ENCODE results near the gene RSRC2.

The RSRC2 gene

GRCh38 chr12:122517877-122518276 is 8.9 kb downstream of the RSRC2 start:
- H3K27me3 ChIP-seq (ENCODE audit: control insufficient read depth, low read length), result no peaks in the 10 kb centered on the region
- TF ChIP-seq EZH2phosphoT487 (IDR thresholded peaks at IDR 0.05; ENCODE audit: borderline replicate concordance, low read length) (no peak), CTCF (IDR thresholded peaks at IDR 0.05; ENCODE audit: low read depth, low read length, poor library complexity, severe bottlenecking) (no peak)
- H3K9me3 ChIP-seq (ENCODE audit: control insufficient read depth, insufficient read depth, low read length), result no peaks in the 10 kb centered on the region
- H3K9me2 ChIP-seq (replicated peaks; ENCODE audit: control insufficient read depth, low read length), result no peaks in the 10 kb centered on the region
- peaks cover 98% of the 10 kb centered on the region for H3K36me3 ChIP-seq (ENCODE audit: control insufficient read depth, low read length)
- peaks cover 5% of the 10 kb centered on the region; the same call in 1 of the 2 replicates for H4K20me1 ChIP-seq (ENCODE audit: control insufficient read depth, insufficient read depth, low read depth, low read length)
- H3K79me2 ChIP-seq (ENCODE audit: control insufficient read depth, low read length), result peaks cover 95% of the 10 kb centered on the region
- peaks cover 15% of the 10 kb centered on the region for H3K4me1 ChIP-seq (ENCODE audit: control insufficient read depth, low read length)
- no peak overlapping the region for H3K4me3 ChIP-seq (ENCODE audit: low read length)
- no peak overlapping the region for H3K4me2 ChIP-seq (ENCODE audit: low read length)
- H3F3A ChIP-seq (ENCODE audit: control insufficient read depth, insufficient read depth), result peaks cover 35% of the 10 kb centered on the region
- no peak overlapping the region for H3K27ac ChIP-seq (ENCODE audit: low read depth, low read length)

- Histone ChIP-seq H3K4me1 (ENCODE audit: control insufficient read depth, low read length) (peaks cover 9% of the 10 kb centered on the region), H3F3A (ENCODE audit: control insufficient read depth, insufficient read depth) (peaks cover 30% of the 10 kb centered on the region), H3K27ac (ENCODE audit: low read depth, low read length) (no peak overlapping the region), H3K9me2 (replicated peaks; ENCODE audit: control insufficient read depth, low read length) (no peaks in the 10 kb centered on the region), H3K27me3 (ENCODE audit: control insufficient read depth, low read length) (no peaks in the 10 kb centered on the region), H4K20me1 (ENCODE audit: control insufficient read depth, insufficient read depth, low read depth, low read length) (peaks cover 5% of the 10 kb centered on the region; the same call in 1 of the 2 replicates), H3K4me2 (ENCODE audit: low read length) (no peak overlapping the region), H3K79me2 (ENCODE audit: control insufficient read depth, low read length) (peaks cover 95% of the 10 kb centered on the region), H3K9me3 (ENCODE audit: control insufficient read depth, insufficient read depth, low read length) (no peaks in the 10 kb centered on the region), H3K4me3 (ENCODE audit: low read length) (no peak overlapping the region), H3K36me3 (ENCODE audit: control insufficient read depth, low read length) (peaks cover 98% of the 10 kb centered on the region)
- TF ChIP-seq CTCF (IDR thresholded peaks at IDR 0.05; ENCODE audit: low read depth, low read length, poor library complexity, severe bottlenecking), result no peak
- TF ChIP-seq EZH2phosphoT487 (IDR thresholded peaks at IDR 0.05; ENCODE audit: borderline replicate concordance, low read length), result no peak
These were observed 10.0 kb downstream of the RSRC2 start for GRCh38 chr12:122516544-122517361.

- peaks cover 38% of the 10 kb centered on the region for H3F3A ChIP-seq (ENCODE audit: control insufficient read depth, insufficient read depth)
- H3K4me2 ChIP-seq (ENCODE audit: low read length), result no peak overlapping the region
- H4K20me1 ChIP-seq (ENCODE audit: control insufficient read depth, insufficient read depth, low read depth, low read length), result peaks cover 5% of the 10 kb centered on the region; the same call in 1 of the 2 replicates
- peaks cover 9% of the 10 kb centered on the region for H3K4me1 ChIP-seq (ENCODE audit: control insufficient read depth, low read length)
- no peaks in the 10 kb centered on the region for H3K9me3 ChIP-seq (ENCODE audit: control insufficient read depth, insufficient read depth, low read length)
- TF ChIP-seq CTCF (IDR thresholded peaks at IDR 0.05; ENCODE audit: low read depth, low read length, poor library complexity, severe bottlenecking), result no peak
- no peak for TF ChIP-seq EZH2phosphoT487 (IDR thresholded peaks at IDR 0.05; ENCODE audit: borderline replicate concordance, low read length)
- no peak overlapping the region for H3K4me3 ChIP-seq (ENCODE audit: low read length)
- peaks cover 98% of the 10 kb centered on the region for H3K36me3 ChIP-seq (ENCODE audit: control insufficient read depth, low read length)
- peaks cover 95% of the 10 kb centered on the region for H3K79me2 ChIP-seq (ENCODE audit: control insufficient read depth, low read length)
- no peak overlapping the region for H3K27ac ChIP-seq (ENCODE audit: low read depth, low read length)
- no peaks in the 10 kb centered on the region for H3K27me3 ChIP-seq (ENCODE audit: control insufficient read depth, low read length)
- H3K9me2 ChIP-seq (replicated peaks; ENCODE audit: control insufficient read depth, low read length), result no peaks in the 10 kb centered on the region
These were observed 11.5 kb downstream of the RSRC2 start for GRCh38 chr12:122515275-122515674.

Measured in DOHH2 (cell line).